ELF-1 (cell line): ENCODE data around the gene ABLIM2.

Experiments
- DNase-seq: peaks from one replicate; pipeline ENCODE4 v3.0.0-alpha.2; 2016; ENCODE audit warnings: low read depth, low spot score

ABLIM2 gene

GRCh38 chr4:8084712-8085490, 73.7 kb downstream of the ABLIM2 start:
- no peak for DNase-seq

GRCh38 chr4:8084031-8084660, 74.5 kb downstream of the ABLIM2 start:
- no peak for DNase-seq

- DNase-seq = no peak
Measured at GRCh38 chr4:8083086-8083825, 75.4 kb downstream of the ABLIM2 start.

GRCh38 chr4:8082517-8083055, 76.0 kb downstream of the ABLIM2 start:
- DNase-seq = no peak

GRCh38 chr4:8081621-8082516, 76.7 kb downstream of the ABLIM2 start:
- no peak for DNase-seq

GRCh38 chr4:8081171-8081570, 77.4 kb downstream of the ABLIM2 start:
- DNase-seq = no peak

GRCh38 chr4:8080754-8081065, 77.9 kb downstream of the ABLIM2 start:
- no peak for DNase-seq

- no peak for DNase-seq
Measured at GRCh38 chr4:8079916-8080753, 78.5 kb downstream of the ABLIM2 start.

GRCh38 chr4:8079031-8079885, 79.4 kb downstream of the ABLIM2 start:
- DNase-seq = peak; percentile 44

GRCh38 chr4:8078610-8079015, 80.0 kb downstream of the ABLIM2 start:
- no peak for DNase-seq

GRCh38 chr4:8078109-8078494, 80.5 kb downstream of the ABLIM2 start:
- no peak for DNase-seq

- no peak for DNase-seq
Measured at GRCh38 chr4:8077181-8078108, 81.2 kb downstream of the ABLIM2 start.

- DNase-seq = no peak
Measured at GRCh38 chr4:8076023-8076422, 82.6 kb downstream of the ABLIM2 start.

- no peak for DNase-seq
Measured at GRCh38 chr4:8073206-8073863, 85.3 kb downstream of the ABLIM2 start.

- DNase-seq = no peak
Measured at GRCh38 chr4:8072235-8072968, 86.2 kb downstream of the ABLIM2 start.

GRCh38 chr4:8071766-8072165, 86.8 kb downstream of the ABLIM2 start:
- no peak for DNase-seq
